NCI-H1694 treated with DMSO at 0.1 percent for 48 hours (cell line): ENCODE data around the gene AQP11.
"Not testable (repeated sequence)": the region's sequence is repeated elsewhere in the genome, so short reads cannot be mapped to it uniquely, and the experiment has no call there.

ENCODE experiments used
- DNase-seq: peaks from one replicate; lab custom pipeline; 2025; lab: John Stamatoyannopoulos, UW

The AQP11 gene, protein sequence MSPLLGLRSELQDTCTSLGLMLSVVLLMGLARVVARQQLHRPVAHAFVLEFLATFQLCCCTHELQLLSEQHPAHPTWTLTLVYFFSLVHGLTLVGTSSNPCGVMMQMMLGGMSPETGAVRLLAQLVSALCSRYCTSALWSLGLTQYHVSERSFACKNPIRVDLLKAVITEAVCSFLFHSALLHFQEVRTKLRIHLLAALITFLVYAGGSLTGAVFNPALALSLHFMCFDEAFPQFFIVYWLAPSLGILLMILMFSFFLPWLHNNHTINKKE

GRCh38 chr11:77589521-77590193, at the start of gene AQP11:
Gene AQP11, plus strand, starts transcription at chr11:77589953. Its CDS starts 40 bp downstream, at chr11:77589993.
- peak; percentile 73 for DNase-seq

- DNase-seq = no peak
These were observed 47.5 kb upstream of the AQP11 start for GRCh38 chr11:77542296-77542695.

- no peak for DNase-seq
These were observed 42.5 kb upstream of the AQP11 start for GRCh38 chr11:77547047-77547836.

- DNase-seq = peak; percentile 75
These were observed 41.7 kb upstream of the AQP11 start for GRCh38 chr11:77547863-77548551.

DNA sequence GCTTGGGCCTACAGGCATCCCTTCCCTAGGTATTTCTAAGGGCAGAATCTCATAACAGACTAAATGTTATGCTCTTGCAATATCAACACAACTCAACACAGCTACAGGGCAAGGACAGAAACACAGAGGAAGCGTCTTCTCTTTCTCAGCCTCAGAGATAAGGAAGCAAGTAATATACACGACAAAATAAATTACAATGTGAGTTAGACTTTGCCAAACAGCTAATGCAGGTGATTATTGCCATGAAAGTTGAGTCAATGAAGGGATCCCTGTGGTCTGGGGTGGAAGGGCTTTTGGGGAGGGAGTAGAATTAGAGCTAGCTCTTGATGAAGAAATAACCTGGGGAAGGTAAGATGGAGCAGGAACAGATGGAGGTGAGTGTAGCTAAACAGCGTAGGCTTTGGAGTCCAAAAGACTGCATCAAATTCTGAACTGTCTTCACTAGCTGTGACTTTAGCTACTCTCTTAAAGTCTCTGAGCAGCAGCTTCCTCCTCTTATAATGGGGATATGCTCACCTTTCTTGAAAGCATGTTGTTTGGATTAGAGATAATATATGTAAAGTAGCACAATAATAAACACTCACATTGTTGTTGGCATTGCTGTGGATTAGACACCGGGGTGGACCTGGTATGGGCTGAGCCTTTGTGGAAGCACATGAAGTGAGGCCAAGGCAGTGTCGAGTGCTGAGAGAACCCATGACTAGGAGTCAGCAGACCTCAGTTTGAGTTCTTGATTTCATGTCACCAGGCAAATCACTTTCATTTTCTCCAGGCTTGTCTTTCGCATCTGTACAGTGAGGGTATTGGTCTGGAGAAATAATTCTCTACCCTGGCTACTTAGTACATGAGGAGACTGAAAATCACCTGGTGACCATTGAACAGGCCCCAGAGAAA, 41.0 kb upstream of the AQP11 start:
- DNase-seq = no peak

GRCh38 chr11:77551426-77551825, 38.3 kb upstream of the AQP11 start:
- DNase-seq = not testable (repeated sequence)

- no peak for DNase-seq
These were observed 32.2 kb upstream of the AQP11 start for GRCh38 chr11:77557553-77557952.

GRCh38 chr11:77558380-77558779, 31.4 kb upstream of the AQP11 start:
- no peak for DNase-seq

GRCh38 chr11:77559686-77560401, 29.9 kb upstream of the AQP11 start:
- no peak for DNase-seq

- no peak for DNase-seq
These were observed 29.1 kb upstream of the AQP11 start for GRCh38 chr11:77560605-77561004.

GRCh38 chr11:77561257-77561656, 28.5 kb upstream of the AQP11 start:
- no peak for DNase-seq

DNA sequence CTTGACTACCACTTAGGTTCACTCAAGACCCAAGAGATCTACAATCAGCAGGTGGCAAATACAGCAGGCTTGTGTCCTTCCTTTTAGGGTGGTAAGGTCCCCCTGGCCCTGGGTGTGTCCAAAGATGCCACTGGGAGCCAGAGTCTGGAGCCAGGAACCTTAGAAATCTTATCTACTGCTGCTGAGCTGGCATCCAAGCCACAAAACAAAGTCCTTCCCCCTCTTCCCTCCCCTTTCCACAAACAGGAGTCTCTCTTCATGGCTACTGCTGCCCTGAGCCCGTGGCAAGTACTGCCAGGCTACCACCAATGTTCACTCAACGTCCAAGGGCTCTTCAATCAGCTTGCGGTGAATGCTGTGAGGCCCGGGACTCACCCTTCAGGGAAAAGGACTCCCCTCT, 21.4 kb upstream of the AQP11 start:
- no peak for DNase-seq

GRCh38 chr11:77568916-77569675, 20.7 kb upstream of the AQP11 start:
- DNase-seq = no peak

GRCh38 chr11:77569676-77570070, 20.1 kb upstream of the AQP11 start:
- no peak for DNase-seq

GRCh38 chr11:77570896-77571295, 18.9 kb upstream of the AQP11 start:
- DNase-seq = not testable (repeated sequence)

- not testable (repeated sequence) for DNase-seq
These were observed 14.3 kb upstream of the AQP11 start for GRCh38 chr11:77575428-77575827.

GRCh38 chr11:77580712-77581337, 8.9 kb upstream of the AQP11 start:
- peak; percentile 1 for DNase-seq

- DNase-seq = peak; percentile 47
These were observed 602 bp upstream of the AQP11 start for GRCh38 chr11:77589181-77589520.

DNA sequence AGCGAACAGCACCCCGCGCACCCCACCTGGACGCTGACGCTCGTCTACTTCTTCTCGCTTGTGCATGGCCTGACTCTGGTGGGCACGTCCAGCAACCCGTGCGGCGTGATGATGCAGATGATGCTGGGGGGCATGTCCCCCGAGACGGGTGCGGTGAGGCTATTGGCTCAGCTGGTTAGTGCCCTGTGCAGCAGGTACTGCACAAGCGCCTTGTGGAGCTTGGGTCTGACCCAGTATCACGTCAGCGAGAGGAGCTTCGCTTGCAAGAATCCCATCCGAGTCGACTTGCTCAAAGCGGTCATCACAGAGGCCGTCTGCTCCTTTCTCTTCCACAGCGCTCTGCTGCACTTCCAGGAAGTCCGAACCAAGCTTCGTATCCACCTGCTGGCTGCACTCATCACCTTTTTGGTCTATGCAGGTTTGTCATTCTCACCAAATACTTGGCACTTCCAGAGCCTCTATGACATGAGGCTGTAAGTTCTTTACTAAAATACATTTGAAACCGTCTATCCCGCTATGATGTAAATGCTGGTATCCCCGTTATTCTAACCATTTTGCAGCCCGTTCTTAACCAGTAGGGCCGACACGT, 535 bp downstream of the AQP11 start:
- DNase-seq = no peak
